Measurements from ENCODE around the gene ZNF638. TPM values are rescaled to one million over a fixed set of nuclear protein-coding genes. Genes with fewer than 3 reads are reported as not detected.
"Not testable (repeated sequence)": the region's sequence is repeated elsewhere in the genome, so short reads cannot be mapped to it uniquely, and the experiment has no call there.

Gene ZNF638
- total and polyA plus RNA-seq, 2 of the 4 experiments (the other 2 are of a cell fraction) = 46.4 to 129 TPM

DNA sequence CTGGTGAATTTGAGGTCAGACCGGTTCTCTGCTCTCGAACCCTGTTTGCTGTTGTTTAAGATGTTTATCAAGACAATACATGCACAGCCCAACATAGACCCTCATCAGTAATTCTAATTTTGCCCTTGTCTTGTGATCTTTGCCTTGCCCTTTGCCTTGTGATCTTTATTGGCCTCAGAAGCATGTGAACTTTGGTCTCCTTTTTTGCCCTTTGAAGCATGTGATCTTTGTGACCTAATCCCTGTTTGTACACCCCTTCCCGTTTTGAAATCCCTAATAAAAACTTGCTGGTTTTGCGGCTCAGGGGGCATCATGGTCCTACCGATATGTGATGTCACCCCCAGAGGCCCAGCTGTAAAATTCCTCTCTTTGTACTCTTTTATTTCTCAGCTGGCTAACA, 113.6 kb downstream of the ZNF638 start:
- H4K5ac ChIP-seq (ENCODE audit: low read depth, low read length); BruUV-seq (replicated peaks); H4K91ac ChIP-seq (ENCODE audit: insufficient read depth, low read depth, low read length); H3K27ac ChIP-seq (ENCODE audit: insufficient read depth, low read length); dilution Hi-C loops (cut with HindIII; ENCODE audit: low sequenced_read_pairs, unreplicated experiment); H2AFZ ChIP-seq (replicated peaks; ENCODE audit: low read length, poor library complexity); DNase-seq; H3K4me2 ChIP-seq (ENCODE audit: low read depth, low read length); H3K56ac ChIP-seq (ENCODE audit: extremely low read depth, insufficient read depth, low read length); H3K9ac ChIP-seq (ENCODE audit: low read depth, low read length); H2BK20ac ChIP-seq (ENCODE audit: low read depth, low read length); POLR2A ChIA-PET (ENCODE audit: unreplicated experiment); H2AK5ac ChIP-seq (ENCODE audit: low read depth, low read length); ATAC-seq (ENCODE audit: low read depth); H3K9me1 ChIP-seq (ENCODE audit: insufficient read depth, low read length); H3K18ac ChIP-seq (ENCODE audit: low read depth, low read length); H2BK15ac ChIP-seq (ENCODE audit: low read depth, low read length); H3K79me1 ChIP-seq (ENCODE audit: low read depth in 1 of 2, low read length in 2 of 2); H2BK120ac ChIP-seq (ENCODE audit: low read depth, low read length); H4K20me1 ChIP-seq (ENCODE audit: insufficient read depth, low read length); H3K4ac ChIP-seq (ENCODE audit: low read depth, low read length); H3K4me1 ChIP-seq (ENCODE audit: control insufficient read depth, insufficient read depth, low read length); H3K14ac ChIP-seq (replicated peaks; ENCODE audit: low read depth, low read length); H2AK9ac ChIP-seq (replicated peaks; ENCODE audit: low read depth, low read length, poor library complexity); intact Hi-C loops (cut with micrococcal nuclease); H3K27me3 ChIP-seq (ENCODE audit: control insufficient read depth, insufficient read depth, low read length); H3K36me3 ChIP-seq (ENCODE audit: control insufficient read depth, insufficient read depth, low read length); H3K4me3 ChIP-seq (ENCODE audit: insufficient read depth, low read depth, low read length); H4K8ac ChIP-seq (ENCODE audit: low read depth in 2 of 2, low read length in 2 of 2); in situ Hi-C loops (cut with MboI; ENCODE audit: low sequenced_read_pairs); CTCF ChIA-PET; H2BK5ac ChIP-seq (ENCODE audit: low read depth, low read length, poor library complexity, severe bottlenecking); H3K9me3 ChIP-seq (ENCODE audit: control insufficient read depth, insufficient read depth, low read length); H3K23ac ChIP-seq (ENCODE audit: low read depth, low read length): not testable (repeated sequence)
- 87% methylated on average over 3 of the region's 5 CpGs; no CpG with 5 or more reads in 1 of the 2 experiments for WGBS, 2 experiments (ENCODE audit: extremely low coverage in 2 of 2, insufficient read length in 1 of 2)

All from IMR-90 (cell line).